BLaER1 treated with 17β-estradiol and CSF1 and Interleukin-3, amounts not matched to agents 10 nM and 100 nM (cell line): ENCODE data around the gene MBTD1.

ENCODE experiments used
- H3K27ac ChIP-seq, 11 experiments: shearing (Covaris generic); formaldehyde crosslinking; 2 replicates each; pipeline ENCODE4 v1.8.1; 2022
- H3K27me3 ChIP-seq, 11 experiments: shearing (Covaris generic); formaldehyde crosslinking; 2 replicates each; pipeline ENCODE4 v1.8.1; 2022
- H3K36me3 ChIP-seq, 11 experiments: shearing (Covaris generic); formaldehyde crosslinking; 2 replicates each; pipeline ENCODE4 v1.8.1; 2022
- H3K4me1 ChIP-seq, 10 experiments: shearing (Covaris generic); formaldehyde crosslinking; 2 replicates each; pipeline ENCODE4 v1.8.1; 2022
- H3K4me2 ChIP-seq, 11 experiments: shearing (Covaris generic); formaldehyde crosslinking; 2 replicates each; pipeline ENCODE4 v1.8.1; 2022
- H3K4me3 ChIP-seq, 10 experiments: shearing (Covaris generic); formaldehyde crosslinking; 2 replicates each; pipeline ENCODE4 v1.8.1; 2022
- H3K9ac ChIP-seq, 11 experiments: shearing (Covaris generic); formaldehyde crosslinking; 2 replicates each; pipeline ENCODE4 v1.8.1; 2022
- H3K9me3 ChIP-seq, 11 experiments: shearing (Covaris generic); formaldehyde crosslinking; replicated peaks in 1 of 11; 2 replicates each; pipeline ENCODE4 v1.8.1; 2022
- H4K20me1 ChIP-seq, 11 experiments: shearing (Covaris generic); formaldehyde crosslinking; 2 replicates each; pipeline ENCODE4 v1.8.1; 2022
- Cebpa-rat ChIP-seq, 11 experiments: shearing (Covaris generic); IDR thresholded peaks; 2 replicates each; pipeline ENCODE4 v1.8.1; 2022

MBTD1 gene

DNA sequence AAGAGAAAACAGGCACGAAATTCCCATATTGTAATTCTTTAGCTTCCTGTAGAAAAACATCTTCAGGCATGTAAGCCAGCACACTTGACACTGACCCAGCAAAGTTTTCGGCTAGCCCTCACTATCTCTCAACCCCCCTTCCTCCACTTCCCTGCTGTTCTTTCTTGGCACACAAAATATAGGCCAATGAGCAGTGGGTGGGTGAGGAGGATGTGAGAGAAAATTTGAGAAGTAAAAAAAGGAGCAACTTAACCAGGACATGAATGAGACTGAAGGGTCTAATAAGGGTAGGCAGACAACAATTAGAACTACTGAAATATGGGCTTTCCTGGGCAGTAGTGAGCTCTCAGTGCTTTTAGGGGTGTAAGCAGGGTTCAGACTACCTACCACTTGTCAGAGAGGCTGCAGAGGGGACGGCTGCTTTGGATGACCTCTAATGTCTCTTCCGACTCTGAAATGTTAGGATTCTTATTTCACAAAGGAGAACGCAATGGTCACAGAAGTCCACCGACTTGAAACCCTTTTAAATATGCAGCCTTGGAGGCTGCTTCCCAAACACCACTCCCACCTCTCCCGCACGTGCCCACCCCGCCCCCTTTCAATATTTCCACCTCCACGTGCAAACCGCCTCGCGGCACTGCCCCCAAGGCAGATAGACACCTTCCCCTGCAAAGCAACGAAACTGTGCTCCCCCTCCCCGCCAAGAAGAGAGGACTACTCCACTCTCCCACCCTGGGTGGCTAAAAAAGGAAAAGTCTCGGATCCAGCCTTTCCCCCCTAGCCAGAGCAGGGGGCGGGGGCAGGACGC lies 889 bp downstream of the MBTD1 start:
- no peaks in the 10 kb centered on the region for H3K9me3 ChIP-seq
- TF ChIP-seq Cebpa-rat (IDR thresholded peaks at IDR 0.05) = no peak
- H3K27me3 ChIP-seq = no peaks in the 10 kb centered on the region
- peaks cover 40 to 66% (median 51%) of the 10 kb centered on the region in 11 experiments for H3K36me3 ChIP-seq
- H4K20me1 ChIP-seq = peaks cover 34 to 93% (median 85%) of the 10 kb centered on the region in 11 experiments; a peak in 21 of 22 replicates
- H3K9ac ChIP-seq = peak overlapping the region; percentile 96 to 99 (median 98)
- peak overlapping the region; percentile 93 to 100 (median 98); a peak in 21 of 22 replicates for H3K27ac ChIP-seq
- H3K4me3 ChIP-seq = peak overlapping the region; percentile 72 to 98 (median 95)
- peak overlapping the region; percentile 85 to 97 (median 96) for H3K4me2 ChIP-seq
- H3K4me1 ChIP-seq = peaks cover 48 to 64% (median 51%) of the 10 kb centered on the region in 10 experiments

DNA sequence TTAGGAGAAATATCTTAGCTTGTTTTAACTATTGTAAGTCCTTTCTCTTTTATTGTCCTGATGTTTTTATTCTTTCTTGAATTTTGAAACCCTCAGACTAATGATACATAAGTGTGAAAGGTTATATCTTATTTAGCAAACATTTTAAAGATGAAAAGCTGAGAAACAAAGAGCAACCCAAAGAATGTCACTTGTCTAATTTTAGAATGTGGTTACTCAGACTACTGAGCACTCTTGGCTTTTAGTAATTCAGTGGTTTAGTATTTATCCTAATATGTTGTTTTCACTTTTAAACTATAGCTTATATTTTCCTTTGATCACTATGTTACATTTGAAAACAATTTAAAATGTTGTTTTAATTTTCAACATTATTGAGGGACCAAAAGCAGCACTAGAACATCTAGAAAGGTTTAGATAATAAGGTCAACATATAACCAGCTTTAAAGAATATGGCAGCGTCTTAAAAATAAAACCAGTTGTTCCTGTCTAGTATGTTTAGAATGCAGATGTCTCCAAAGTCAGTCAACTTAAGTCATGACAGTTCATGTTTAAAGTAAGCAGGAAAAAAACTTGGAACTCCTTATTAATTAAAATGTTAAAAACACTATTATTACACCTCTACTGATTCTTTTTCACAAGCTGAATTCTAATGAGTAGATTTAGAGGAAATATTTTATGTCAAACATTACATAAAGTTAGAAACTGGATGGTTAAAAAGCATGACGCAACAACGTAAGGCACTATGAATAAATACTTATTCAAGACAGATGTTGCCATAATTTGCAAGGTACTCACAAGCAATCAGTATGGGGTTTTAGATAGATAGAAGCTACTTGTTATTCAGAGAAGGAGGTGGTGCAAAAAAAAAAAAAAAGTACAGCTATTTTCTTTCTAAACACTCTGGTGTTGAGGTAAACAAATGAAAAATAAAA lies 2.4 kb downstream of the MBTD1 start:
- peaks cover 38 to 66% (median 51%) of the 10 kb centered on the region in 11 experiments for H3K36me3 ChIP-seq
- no peak for TF ChIP-seq Cebpa-rat (IDR thresholded peaks at IDR 0.05)
- peak overlapping the region; percentile 72 to 98 (median 95); a peak in 18 of 20 replicates for H3K4me3 ChIP-seq
- H3K9ac ChIP-seq = peak overlapping the region; percentile 96 to 99 (median 98); a peak in 20 of 22 replicates
- peaks cover 39 to 48% (median 40%) of the 10 kb centered on the region in 10 experiments for H3K4me1 ChIP-seq
- peak overlapping the region in 10 of 11 experiments; percentile 23 to 100 (median 95); a peak in 11 of 22 replicates for H3K27ac ChIP-seq
- H3K27me3 ChIP-seq = no peaks in the 10 kb centered on the region
- H3K4me2 ChIP-seq = peak overlapping the region; percentile 85 to 97 (median 96)
- peaks cover 28 to 92% (median 71%) of the 10 kb centered on the region in 11 experiments; a peak in 21 of 22 replicates for H4K20me1 ChIP-seq
- H3K9me3 ChIP-seq = peaks cover 0 to 3% (median 0%) of the 10 kb centered on the region in 11 experiments; a peak in 4 of 22 replicates

- peak overlapping the region in 9 of 11 experiments; percentile 8 to 96 (median 90); a peak in 15 of 22 replicates for H3K4me2 ChIP-seq
- H3K36me3 ChIP-seq = peaks cover 44 to 73% (median 59%) of the 10 kb centered on the region in 11 experiments
- H4K20me1 ChIP-seq = peaks cover 15 to 87% (median 61%) of the 10 kb centered on the region in 11 experiments; a peak in 20 of 22 replicates
- peaks cover 0 to 7% (median 0%) of the 10 kb centered on the region in 11 experiments; a peak in 5 of 22 replicates for H3K9me3 ChIP-seq
- no peak overlapping the region for H3K4me3 ChIP-seq
- H3K9ac ChIP-seq = 0 out of 22 replicates have a peak overlapping the region, but pooled peaks of 1 of the 11 experiments have one; percentile 35
- H3K4me1 ChIP-seq = peaks cover 28 to 56% (median 36%) of the 10 kb centered on the region in 10 experiments
- H3K27ac ChIP-seq = no peak overlapping the region
- no peak for TF ChIP-seq Cebpa-rat (IDR thresholded peaks at IDR 0.05)
- no peaks in the 10 kb centered on the region for H3K27me3 ChIP-seq
Observed at GRCh38 chr17:51256101-51256500, 3.7 kb downstream of the MBTD1 start.

DNA sequence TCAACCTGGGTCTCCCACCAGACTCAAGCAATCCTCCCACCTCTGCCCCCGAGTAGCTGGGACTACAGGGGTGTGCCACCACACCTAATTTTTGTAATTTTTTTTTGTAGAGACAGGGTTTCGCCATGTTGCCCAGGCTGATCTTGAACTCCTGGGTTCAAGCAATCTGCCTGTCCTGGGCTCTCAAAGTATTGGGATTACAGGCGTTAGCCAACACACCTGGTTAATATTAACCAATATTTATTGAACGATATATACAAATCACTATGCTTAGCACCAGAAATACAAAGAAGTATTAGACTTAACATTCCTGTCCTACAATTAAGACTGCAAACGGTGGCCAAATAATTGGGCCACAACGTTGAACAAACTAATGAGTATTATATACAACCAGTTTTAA lies 4.2 kb downstream of the MBTD1 start:
- Histone ChIP-seq H3K27me3 (no peaks in the 10 kb centered on the region), H3K27ac (no peak overlapping the region), H3K4me2 (peak overlapping the region in 4 of 11 experiments; percentile 89 to 95 (median 90); a peak in 8 of 22 replicates), H3K4me1 (peaks cover 28 to 60% (median 37%) of the 10 kb centered on the region in 10 experiments), H4K20me1 (peaks cover 13 to 82% (median 59%) of the 10 kb centered on the region in 11 experiments; a peak in 19 of 22 replicates), H3K36me3 (peaks cover 44 to 77% (median 61%) of the 10 kb centered on the region in 11 experiments), H3K9ac (no peak overlapping the region), H3K4me3 (no peak overlapping the region), H3K9me3 (peaks cover 0 to 7% (median 0%) of the 10 kb centered on the region in 11 experiments; a peak in 5 of 22 replicates)
- no peak for TF ChIP-seq Cebpa-rat (IDR thresholded peaks at IDR 0.05)

DNA sequence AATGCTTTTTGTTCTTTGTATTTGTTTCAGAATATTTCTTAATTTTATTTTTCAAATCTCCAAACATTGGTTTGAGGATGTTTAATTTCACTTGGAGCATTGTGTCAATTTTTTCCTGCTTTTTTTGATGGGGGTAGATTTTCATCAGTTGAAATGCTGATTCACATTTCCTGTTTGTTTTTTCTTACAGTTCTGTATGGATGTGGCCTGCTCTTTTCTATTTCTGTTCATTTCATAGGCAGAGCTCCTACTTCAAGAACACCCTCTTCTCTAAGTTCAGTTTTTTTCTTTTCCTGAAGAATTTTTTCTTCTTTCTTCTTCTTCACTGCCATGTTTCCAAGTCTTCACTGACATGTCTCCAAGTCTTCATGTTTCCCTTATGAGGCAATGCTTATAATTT lies 8.8 kb downstream of the MBTD1 start:
- H3K4me1 ChIP-seq = peaks cover 0 to 37% (median 9%) of the 10 kb centered on the region in 10 experiments; a peak in 12 of 20 replicates
- no peaks in the 10 kb centered on the region for H3K27me3 ChIP-seq
- H3K9me3 ChIP-seq = peaks cover 0 to 7% (median 0%) of the 10 kb centered on the region in 11 experiments; a peak in 6 of 22 replicates
- no peak for TF ChIP-seq Cebpa-rat (IDR thresholded peaks at IDR 0.05)
- H3K27ac ChIP-seq = peak overlapping the region in 5 of 11 experiments; percentile 4 to 46 (median 28); a peak in 4 of 22 replicates
- H3K4me2 ChIP-seq = peak overlapping the region in 7 of 11 experiments; percentile 6 to 60 (median 28); a peak in 12 of 22 replicates
- peak overlapping the region in 1 of 11 experiments; percentile 35; a peak in 4 of 22 replicates for H3K9ac ChIP-seq
- H3K36me3 ChIP-seq = peaks cover 46 to 98% (median 81%) of the 10 kb centered on the region in 11 experiments; a peak in 21 of 22 replicates
- no peak overlapping the region for H3K4me3 ChIP-seq
- H4K20me1 ChIP-seq = peaks cover 0 to 51% (median 24%) of the 10 kb centered on the region in 11 experiments; a peak in 10 of 22 replicates

- Histone ChIP-seq H3K27me3 (no peaks in the 10 kb centered on the region), H3K9ac (no peak overlapping the region), H3K27ac (no peak overlapping the region; a peak in 1 of 22 replicates), H3K4me2 (no peak overlapping the region), H3K9me3 (peaks cover 0 to 7% (median 0%) of the 10 kb centered on the region in 11 experiments; a peak in 6 of 22 replicates), H4K20me1 (peaks cover 0 to 45% (median 18%) of the 10 kb centered on the region in 11 experiments; a peak in 9 of 22 replicates), H3K4me3 (no peak overlapping the region), H3K36me3 (peaks cover 39 to 98% (median 76%) of the 10 kb centered on the region in 11 experiments; a peak in 21 of 22 replicates), H3K4me1 (peaks cover 0 to 31% (median 9%) of the 10 kb centered on the region in 10 experiments; a peak in 11 of 20 replicates)
- no peak for TF ChIP-seq Cebpa-rat (IDR thresholded peaks at IDR 0.05)
Observed at GRCh38 chr17:51250314-51250840, 9.5 kb downstream of the MBTD1 start.

DNA sequence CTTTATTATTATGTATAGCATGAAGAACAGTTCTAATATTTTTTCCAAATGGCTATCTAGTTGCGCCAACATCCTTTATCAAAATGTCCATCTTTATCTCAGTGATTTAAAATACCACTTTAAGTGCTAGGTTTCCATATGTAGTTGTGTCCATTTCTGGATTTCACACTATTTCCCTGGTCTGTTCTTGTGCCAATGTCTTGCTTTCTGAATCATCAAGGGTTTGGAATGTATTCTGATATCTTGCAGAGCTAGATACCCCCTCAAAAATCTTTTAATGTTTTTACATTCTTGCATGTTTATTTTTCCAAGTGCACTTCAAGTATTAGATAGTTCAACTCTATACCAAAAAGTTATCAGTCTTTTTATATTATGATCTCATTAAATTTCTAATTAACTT lies 14.3 kb downstream of the MBTD1 start:
- no peak for TF ChIP-seq Cebpa-rat (IDR thresholded peaks at IDR 0.05)
- no peak overlapping the region for H3K4me3 ChIP-seq
- no peak overlapping the region for H3K4me2 ChIP-seq
- H3K27ac ChIP-seq = no peak overlapping the region
- no peak overlapping the region for H3K9ac ChIP-seq
- H3K27me3 ChIP-seq = no peaks in the 10 kb centered on the region
- H3K4me1 ChIP-seq = peaks cover 0 to 7% (median 0%) of the 10 kb centered on the region in 10 experiments; a peak in 1 of 20 replicates
- peaks cover 0 to 3% (median 0%) of the 10 kb centered on the region in 11 experiments; a peak in 1 of 22 replicates for H3K9me3 ChIP-seq
- peaks cover 0 to 35% (median 0%) of the 10 kb centered on the region in 11 experiments; a peak in 7 of 22 replicates for H4K20me1 ChIP-seq
- peaks cover 4 to 79% (median 42%) of the 10 kb centered on the region in 11 experiments; a peak in 20 of 22 replicates for H3K36me3 ChIP-seq
